Measurements from ENCODE around the gene ECSIT.

GRCh38 chr19:11535792-11536595 lies 7.1 kb upstream of the ECSIT start:
- TF ChIP-seq EZH2phosphoT487 (IDR thresholded peaks at IDR 0.05; ENCODE audit: insufficient read depth, low read depth) (no peak), EZH2 (IDR thresholded peaks at IDR 0.05; ENCODE audit: insufficient read depth, poor library complexity, severe bottlenecking) (no peak)
